GM19023 (cell line): Measurements from ENCODE around the gene IDI1.
"Not testable (repeated sequence)": the region's sequence is repeated elsewhere in the genome, so short reads cannot be mapped to it uniquely, and the experiment has no call there.

ENCODE experiments used
- ATAC-seq: cut with Tn5 transposase; IDR thresholded peaks from one replicate; pipeline ENCODE4 v1.9.1; 2021; ENCODE audit warnings: mild to moderate bottlenecking, moderate library complexity; ENCODE audit not compliant: unreplicated experiment

IDI1 gene

DNA sequence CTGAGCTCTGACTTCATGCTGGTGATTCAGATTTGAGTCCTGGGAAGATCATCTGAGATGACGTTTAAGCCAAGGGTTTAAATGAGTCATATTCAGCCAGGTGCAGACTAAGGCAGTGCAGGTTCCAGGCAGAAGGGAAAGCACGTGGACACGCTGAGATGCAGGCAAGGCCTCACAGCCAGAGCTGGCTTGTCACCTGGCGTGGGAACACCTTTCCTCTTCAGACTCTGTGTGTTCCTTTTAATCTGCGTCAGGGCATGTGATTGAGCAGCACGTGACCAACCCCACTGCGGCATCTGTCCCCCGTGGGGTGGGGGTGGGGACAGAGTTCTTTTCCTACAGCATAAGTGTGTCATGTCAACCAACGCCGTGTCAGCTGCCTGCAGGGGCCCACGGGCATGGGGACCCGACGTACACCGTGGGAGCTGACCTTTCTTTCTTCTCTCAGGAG is 12.6 kb downstream of the IDI1 start:
- ATAC-seq: peak; percentile 87

DNA sequence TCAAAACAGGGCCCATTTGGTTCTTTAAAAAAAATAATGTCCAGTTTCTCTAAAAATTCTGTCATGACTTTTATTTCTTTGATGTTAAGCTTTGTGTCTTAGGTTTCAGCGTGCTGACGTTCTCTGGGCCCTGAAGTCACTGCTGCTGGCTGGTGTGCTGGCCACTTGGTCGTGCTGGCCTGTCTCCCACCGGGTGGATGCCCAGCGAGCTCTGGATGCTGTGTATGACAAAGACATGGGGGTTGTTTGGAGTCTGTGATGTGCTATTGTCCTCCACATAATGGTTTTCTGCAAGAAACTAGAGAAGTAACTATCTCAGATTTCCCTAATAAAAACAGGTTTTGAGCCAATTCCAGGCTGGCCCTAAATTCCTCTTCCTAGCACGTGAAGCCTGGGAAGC is 13.7 kb downstream of the IDI1 start:
- ATAC-seq: no peak

DNA sequence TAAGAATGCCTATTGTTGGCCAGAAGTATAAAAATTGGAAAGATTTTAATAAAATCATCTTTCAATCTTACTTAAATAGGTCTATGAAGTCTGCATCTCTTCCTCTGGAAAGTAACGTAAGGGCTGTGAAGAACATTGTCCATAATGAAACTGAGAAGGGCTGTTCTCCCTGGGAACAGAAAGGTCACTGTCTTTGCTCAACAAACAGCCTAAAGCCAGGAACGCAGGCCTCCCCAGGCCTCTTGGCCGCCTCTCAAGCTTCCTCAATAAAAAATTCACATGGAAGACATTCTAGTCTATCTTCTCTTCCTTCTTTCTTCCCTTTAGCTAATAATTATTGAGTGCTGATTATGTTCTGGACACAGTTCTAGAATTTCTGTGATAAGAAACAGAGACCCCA is 14.2 kb downstream of the IDI1 start:
- no peak for ATAC-seq

DNA sequence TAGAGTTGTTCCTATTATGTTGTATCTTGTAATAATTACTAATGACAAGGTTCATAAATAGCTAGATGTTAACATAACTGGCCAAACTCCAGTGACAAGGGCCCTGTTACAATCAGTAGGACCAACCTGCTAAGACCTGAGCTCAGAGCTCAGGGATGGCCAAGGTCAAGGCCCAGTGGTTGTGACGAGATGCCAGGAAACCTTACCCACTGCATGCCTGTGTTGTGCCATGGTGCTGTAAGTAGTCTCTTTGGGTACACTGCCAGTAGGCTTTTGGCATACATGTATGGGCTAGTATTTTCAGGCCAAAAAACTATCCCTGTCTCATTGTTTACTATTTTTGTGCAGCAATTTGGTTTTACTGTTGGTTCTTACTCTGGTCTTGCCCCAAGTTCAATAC is 15.3 kb downstream of the IDI1 start:
- ATAC-seq: no peak

DNA sequence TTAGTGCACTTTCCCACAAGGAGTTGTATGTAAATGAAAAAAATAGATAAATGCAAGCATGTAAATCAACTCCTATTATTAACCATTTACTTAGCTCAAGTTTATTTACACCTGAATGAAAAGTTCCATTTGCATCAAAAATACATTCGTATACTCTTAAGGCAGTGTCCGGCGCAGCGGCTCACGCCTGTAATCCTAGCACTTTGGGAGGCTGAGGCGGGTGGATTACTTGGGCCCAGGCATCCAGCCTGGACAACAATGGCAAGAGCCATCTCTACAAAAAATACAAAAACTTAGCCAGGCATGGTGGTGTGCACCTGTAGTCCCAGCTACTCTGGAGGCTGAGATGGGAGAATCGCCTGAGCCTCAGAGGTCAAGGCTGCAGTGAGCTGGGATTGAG is 19.1 kb downstream of the IDI1 start:
- no peak for ATAC-seq

DNA sequence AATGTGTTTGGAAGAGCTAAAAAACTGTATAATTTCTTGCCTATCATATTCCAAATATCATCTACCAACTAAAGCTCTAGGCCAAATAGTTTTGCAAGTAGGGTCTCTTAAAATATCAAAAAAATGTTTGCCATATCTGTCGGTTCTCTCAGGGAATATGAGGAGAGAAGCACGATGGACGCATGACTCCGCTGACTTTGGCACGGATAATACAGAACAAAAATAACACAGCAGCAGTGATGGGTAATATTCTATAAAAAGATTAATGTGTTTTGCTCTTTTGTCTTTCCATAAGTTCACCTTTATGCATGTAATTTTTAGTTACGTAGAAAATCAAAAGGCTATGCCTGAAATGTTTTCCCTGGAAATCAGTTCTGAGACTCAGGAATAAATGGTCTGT is 22.3 kb downstream of the IDI1 start:
- no peak for ATAC-seq

DNA sequence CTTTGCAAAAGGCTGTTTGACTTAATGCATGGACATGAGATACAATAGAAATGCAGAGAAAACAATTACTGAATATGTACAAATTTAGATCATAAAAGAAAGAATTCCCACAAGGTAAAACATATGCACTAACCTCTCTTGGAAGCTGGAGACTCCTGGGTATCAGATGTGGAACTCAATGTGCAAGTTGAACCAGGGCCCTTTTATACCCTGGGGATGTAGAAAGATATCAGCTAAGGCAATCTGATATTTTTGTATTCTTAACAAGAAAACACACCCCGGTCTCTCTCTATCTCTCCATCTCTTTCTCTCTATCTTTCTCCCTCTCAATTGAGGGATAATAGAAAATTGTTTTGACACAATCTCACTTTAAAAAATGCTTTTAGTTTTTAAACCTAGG is 23.2 kb downstream of the IDI1 start, which contains the start of gene IDI2:
Gene IDI2 (minus strand): TSS at position 177 of the 400 bp plus-strand sequence. CDS start 1,136 bp downstream, outside the sequence.
- ATAC-seq: no peak

DNA sequence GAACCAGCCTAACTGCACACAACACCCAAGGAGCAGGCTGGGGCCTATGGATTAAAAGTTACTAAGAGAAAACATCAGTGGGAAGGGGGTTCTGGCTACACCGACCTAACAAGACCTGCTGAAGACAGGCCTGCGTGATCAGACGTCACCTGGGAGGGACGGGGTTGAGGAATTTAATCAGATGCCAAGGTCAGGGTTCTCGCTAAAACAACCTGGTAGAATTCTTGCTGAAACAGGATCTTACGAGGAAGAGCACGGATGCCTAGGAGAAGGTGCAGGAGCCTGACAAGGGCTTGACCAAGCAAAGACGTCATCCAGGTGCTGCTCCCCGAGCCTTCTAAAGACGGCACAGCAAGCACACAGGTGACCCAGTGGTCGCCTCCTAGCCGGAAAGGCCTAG is 24.8 kb downstream of the IDI1 start:
- ATAC-seq: no peak

DNA sequence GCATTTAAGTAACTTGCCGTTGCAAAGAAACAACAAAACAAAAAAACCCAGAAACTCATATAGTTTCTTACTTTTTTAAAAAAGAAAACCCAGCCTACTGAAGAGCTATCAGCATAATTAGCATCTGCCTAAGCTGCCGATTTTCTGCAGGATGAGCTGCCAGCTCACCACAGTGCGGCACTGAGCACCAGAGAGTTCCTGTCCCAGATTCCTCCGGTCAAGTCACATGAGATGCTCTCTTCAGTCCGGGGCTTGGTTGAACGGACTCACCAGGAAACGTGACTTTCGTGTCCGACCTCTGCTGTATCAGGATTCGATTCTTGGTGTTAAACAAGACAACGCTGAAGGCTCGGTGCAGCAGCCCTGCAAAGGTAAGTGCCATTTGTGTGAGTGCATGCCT is 26.5 kb downstream of the IDI1 start:
- ATAC-seq: no peak

DNA sequence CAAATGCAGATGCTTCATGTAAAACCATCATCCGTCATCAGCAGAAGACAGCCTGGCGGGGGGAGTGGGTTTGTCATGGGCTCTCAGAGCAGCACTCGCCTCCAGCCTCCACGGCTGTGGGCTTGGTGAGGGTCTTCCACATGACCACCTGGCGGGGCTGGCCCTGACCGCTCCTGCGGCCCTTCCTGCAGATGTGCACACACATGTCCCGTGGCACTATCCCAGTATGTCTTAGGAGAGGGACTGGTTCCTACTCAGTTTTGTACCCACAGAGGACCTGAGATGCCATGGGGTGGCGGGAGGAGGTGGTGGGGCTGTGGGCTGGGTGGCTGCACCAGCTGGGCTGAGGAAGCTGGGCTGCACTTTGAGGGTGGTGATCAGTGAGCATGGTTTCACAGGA is 28.0 kb downstream of the IDI1 start:
- no peak for ATAC-seq

DNA sequence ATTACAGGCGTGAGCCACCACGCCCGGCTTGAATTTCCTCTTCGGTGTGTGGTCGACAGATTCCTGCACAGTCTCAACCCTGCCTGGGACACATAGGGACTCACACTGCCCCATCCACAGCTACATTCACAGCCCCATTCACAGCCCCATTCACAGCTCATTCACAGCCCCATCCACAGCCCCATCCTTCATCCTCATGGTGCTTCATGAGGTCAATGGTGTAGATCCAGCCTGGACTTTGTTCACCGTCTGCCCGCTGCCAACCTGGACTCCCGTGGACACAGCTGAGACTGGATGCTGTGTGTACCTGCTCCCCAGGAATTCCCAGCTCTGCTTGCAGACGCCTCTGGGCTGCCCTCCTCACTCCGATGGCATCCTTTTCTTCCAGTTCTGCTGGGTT is 28.5 kb downstream of the IDI1 start:
- ATAC-seq: no peak

DNA sequence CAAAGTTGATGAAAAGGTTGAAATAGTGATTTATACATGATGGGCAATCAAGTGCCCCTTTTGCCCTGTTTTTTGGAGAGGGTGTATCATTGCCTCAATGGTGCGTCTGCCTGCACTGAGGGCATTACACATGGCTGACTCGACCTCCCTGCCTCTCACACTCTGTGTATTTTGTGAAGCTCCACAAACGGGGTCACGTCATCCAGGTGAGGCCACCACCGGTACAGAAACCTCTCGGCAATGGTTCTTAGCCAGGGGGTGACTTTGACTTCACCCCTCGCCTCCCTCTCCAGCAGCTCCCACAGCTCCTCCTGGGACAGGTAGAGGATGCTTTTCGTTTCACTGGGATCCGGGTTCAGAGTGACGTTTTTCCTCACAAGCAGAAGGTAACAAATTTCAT is 29.6 kb downstream of the IDI1 start:
- no peak for ATAC-seq

DNA sequence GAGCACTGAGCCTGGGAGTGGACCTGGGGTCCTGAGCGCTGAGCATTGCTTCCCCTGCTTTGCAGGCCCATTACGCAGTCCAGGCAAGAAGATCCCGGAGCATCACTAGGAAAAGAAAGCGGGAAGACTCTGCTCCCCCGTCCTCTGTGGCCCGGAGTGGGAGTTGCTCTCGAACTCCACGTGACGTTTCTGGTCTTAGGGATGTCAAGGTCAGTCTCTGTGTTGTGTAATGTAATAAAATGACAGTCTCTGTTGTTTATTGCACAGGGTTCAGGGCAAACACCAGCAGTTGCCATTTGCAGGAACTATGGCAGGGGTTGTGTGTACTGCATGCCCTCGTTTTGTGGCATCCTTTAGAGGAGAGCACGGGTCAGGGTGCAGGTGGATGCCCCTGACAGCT is 33.2 kb downstream of the IDI1 start:
- ATAC-seq: no peak

DNA sequence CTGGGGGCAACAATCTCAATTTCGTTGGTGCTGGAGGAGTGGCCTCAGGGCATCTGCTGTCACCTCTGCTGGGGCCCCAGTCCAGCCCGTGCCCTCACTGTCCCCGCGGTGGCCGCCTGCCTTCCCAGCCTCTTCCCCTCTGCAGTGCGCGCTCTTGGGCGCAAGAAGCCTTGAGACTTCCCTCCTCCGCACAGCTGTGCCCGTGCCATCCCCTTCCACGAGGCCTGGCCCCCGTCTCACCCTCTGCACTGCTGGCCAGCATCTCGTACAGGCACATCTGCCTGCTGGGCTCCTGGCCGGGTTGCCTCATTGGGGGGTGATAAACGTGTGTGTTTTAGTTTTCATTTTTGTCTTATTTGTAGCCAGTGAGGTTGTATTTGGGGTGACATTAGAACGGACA is 37.2 kb downstream of the IDI1 start:
- ATAC-seq: no peak

DNA sequence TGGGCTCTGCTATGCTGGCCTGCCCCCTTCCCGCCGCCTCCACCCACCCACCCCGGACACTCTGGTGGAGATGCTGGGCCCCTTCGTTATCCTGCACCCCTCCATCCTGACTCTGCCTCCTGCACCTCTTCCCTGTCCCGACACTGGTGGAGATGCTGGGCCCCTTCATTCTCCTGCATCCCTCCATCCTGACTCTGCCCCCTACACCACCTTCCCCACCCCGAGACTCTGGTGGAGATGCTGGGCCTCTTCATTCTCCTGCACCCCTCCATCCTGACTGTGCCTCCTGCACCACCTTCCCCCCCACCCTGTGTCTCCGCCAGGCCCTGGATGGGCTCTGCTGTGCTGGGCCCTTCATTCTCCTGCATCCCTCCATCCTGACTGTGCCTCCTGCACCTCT is 38.2 kb downstream of the IDI1 start:
- no peak for ATAC-seq

DNA sequence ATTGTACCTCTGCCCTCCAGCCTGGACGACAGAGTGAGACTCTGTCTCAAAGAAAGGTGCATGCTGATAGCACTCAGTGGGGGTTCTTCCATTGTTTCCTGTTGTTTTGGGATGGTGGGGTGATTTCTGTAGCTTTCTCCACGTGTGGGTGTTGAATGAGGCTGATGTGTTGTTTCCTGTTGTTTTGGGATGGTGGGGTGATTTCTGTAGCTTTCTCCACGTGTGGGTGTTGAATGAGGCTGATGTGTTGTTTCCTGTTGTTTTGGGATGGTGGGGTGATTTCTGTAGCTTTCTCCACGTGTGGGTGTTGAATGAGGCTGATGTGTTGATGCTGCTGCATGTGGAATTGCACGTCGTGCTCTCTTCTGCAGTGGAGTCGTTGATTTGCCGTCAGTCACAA is 39.0 kb downstream of the IDI1 start:
- not testable (repeated sequence) for ATAC-seq

DNA sequence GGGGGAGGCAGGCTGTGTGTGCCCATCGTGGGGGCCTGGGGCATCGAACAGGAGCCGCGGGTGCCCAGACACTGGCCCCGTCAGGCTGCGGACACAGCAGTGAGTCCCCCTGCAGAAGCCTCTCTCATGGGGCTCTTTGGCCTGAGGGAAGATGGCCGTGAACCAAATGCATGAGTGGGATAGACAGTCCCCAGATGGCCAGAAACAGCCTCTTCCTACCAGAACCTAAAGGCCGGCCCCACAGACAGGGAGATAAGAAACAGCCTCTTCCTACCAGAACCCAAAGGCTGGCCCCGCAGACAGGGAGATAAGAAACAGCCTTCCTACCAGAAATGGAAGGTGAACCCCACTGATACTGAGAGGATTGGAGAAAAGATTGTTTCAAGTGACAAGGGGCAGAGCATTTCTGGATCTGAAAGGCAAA is 39.8 kb downstream of the IDI1 start:
- no peak for ATAC-seq

DNA sequence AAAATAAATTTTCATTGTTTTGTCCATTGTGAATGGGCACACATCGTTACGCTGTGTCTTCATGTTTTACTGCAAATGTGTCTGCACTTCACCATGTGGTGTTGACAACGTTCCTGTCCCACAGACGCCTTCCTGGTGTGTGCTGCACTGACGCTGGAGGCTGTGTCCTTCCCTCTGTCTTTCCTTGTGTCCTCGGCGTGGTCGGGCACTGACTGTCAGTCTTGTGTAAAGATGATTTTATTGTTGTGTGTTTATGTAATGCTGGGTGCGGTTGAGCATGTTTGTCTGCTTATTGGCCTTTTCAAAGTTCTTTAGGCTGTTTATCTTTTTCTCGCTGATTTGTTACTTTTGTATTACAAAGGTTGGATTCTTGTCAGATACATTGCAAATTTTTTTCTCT is 41.3 kb downstream of the IDI1 start:
- no peak for ATAC-seq

DNA sequence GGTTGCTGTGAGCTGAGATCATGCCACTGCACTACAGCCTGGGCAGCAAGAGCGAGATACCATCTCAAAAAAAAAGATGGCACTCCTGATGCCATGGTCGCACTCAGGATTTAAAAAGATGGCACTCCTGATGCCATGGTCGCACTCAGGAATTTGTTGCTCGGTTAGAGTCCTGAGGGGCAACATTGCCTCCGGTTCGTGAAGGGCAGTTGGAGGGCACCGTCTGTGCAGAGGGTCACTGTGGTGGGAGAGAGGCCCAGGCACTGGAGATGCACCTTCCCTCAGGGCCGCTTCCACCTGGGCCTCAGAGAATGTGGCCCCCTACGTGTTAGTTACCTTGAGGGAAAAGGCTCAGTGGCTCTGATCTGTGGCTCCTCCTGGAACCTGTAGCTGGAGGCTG is 42.3 kb downstream of the IDI1 start:
- no peak for ATAC-seq

DNA sequence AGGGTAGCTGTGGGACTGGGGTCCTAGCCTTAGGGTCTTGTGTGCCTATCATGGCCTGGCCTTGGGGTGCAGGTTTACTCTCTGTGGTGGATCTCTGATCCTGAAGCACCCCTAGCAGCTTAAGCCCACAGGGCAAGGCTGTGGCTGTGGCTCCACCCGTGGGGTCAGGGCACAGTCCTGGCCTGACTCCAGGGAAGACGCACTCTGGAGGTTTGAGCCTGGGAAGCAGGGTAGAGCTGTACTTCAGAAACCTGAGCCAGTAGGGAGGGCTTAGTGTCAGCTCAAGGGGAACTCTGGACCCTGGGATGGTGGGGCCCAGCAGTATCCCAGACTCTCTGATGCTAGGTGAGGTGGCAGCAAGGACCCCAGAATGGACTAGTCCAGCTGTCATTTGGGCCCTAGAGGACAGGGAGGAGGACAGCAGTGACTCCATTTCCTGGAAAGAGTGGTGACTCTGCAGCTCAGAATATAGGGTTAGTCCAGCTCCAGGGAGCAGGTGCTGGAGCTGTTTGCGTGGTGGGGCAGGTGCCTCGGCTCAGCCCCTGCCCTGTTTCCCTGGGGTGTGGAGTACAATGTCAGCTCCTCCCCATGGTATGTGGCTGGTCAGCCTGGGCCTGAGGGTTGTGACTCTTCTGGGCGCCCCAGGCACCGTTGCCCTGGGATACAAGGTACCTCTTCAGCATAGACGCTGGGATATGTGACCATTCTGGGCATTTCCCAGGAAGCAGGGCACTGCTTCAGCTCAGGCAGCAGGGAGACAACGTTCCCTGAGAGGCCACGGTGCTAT is 44.8 kb downstream of the IDI1 start:
- no peak for ATAC-seq

DNA sequence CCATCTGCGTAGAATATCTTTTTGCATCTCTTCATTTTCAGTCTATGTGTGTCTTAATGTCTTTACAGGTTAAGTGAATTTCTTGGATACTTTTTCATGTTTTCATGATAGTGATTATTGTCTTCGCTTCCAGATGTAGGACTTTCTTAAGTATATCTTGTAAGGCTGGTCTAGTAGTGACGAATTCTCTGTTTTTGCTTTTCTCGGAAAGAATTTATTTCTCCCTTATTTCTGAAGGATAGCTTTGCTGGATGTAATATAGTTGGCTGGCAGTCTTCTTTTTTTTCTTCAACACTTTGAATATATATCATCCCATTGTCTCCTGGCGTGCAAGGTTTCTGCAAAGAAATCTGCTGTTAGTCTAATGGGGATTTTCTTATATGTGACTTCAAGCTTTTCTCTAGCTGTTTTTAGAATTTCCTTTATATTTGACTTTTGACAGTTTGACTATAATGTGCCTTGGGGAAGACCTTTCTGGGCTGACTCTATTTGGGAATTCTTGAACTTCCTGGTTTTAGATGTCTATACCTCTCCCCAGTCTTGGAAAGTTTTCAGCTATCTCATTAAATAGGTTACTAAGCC is 46.4 kb downstream of the IDI1 start:
- no peak for ATAC-seq

DNA sequence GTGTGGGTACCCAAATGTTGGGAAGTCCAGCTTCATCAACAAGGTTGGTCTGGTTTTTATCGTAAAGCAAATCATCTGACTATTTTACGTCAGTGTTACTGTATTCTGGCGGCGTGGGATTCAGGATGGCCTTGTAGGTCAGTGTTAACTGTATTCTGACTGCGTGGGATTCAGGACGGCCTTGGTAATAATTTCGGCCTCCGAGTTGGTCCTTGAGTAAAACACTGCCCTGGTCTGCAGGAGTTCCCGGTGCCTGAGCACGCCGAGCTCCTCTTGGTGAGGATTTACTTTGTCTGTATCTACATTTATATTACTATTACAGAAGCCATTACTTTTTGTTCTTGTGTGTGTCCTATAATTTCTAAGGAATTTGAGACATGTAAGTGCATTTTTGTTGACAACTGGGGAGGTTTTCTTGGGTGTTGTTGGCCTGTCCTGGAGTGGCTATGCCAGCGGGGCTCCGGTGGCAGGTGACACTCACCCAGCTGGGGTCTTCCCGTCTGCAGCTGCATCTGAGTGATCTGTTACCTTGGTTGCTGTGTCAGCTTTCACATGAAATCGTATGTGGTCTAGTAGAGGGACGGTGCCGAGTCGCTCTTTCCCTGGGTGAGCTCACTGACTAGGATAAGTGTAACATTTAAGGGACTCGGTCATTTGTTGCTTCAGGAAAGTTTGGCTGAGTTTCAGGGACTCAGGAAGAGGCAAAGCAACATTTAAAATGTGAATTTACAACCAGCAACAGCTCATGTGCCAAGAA is 51.5 kb downstream of the IDI1 start:
- no peak for ATAC-seq
